KG1 (cell line): ENCODE data around the gene TRERF1.
"Not testable (repeated sequence)": the region's sequence is repeated elsewhere in the genome, so short reads cannot be mapped to it uniquely, and the experiment has no call there.

ENCODE experiments used
- DNase-seq: peaks from one replicate; lab custom pipeline; 2025; lab: John Stamatoyannopoulos, UW

The TRERF1 gene

DNA sequence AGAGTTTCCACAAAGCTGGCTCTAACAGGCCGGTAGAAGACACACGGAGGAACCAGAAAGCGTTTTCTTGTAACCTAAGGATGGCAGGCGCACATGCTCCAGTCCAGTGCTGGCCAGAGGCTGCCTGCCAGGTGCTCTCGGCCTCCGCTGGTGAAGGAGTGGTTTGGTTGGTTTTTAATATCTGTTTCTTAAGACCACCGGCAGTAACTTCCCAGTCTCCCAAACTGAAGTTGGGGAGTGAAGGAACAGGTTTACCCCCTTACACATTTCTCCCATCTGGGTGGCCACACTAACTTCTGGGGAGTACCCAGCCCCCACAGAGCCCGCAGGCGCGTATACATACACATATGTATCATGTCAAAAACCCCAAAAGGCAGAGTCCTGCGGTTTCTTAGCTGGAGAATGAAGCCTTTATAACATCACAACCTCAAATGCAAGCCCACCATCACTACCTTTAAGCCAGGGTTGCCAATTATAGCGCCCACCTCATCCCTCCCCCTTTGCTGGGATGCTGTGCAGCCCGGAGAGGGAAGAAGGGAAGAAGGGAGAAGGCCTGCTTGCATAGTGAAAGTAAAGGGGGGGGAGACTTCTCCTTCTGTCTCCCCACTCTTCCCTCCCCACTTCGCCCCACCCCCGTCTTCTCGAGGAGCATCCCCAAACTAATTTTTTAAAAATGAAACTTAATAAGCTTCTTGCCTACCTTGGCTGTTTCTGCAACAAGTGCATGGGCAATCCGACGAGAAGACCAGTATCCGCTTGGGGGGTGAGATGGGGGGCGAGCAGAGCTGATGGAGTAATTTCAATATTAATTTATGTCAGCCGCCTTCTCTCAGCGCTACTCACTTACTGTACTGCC is 1.0 kb downstream of the TRERF1 start:
- DNase-seq = no peak

DNA sequence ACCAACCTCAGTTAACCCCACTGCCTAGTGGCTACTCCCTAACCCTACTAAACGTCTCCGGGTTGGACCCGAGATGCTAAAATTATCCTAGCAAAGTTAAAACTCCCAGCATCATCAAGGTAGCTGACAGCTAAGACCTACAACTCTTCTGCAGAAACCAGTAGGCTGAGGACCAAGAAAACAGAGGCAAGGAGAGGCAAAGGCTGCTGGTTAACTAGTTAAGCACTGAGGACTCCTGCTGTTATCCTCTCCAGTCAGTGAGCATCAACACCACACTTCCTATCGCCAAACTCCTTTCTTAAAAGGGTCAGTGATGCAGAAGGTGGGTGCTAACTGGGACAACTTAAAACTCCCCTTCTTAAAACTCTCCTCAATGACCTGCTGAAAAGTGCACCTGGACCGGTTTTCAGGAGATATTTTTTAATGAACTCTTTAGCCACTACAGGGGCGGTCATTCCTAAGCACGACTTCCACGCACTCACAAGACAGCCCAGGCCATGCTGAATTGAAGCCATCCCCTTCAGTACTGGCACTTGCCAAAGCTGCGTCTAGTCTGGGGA is 1.7 kb downstream of the TRERF1 start:
- no peak for DNase-seq

DNA sequence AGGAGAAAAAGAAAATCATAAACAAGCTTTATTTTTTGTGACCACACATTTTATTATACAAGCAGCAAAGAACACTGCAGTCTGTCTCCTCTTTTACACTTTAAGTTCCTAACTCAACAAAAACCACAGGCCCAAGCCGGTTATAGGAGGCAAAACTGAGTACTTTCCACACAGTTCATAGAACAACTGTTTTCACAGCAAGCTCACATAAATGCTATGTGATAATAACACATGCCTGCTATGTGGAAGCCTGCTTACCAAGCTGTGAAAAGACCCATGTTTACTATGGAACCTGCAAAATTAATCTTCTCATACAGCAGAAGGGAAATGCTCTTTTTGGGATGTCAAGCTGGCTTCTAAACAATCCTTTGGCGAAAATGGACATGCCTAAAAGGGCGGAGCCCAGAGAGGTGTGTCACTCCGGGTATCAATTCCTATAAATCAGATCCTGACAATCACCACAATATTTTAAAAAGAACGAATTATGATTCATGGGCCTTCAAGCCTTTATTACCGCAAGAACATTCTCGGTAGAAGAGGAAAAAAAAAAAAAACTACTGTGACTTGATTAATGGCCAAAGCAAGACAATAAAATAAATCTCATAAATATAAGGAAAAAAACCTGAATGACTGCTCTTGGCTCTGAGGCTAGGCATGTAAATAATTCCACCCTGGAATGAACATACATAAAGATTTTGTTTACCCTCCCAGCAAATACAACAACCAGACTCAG is 2.6 kb downstream of the TRERF1 start:
- no peak for DNase-seq

DNA sequence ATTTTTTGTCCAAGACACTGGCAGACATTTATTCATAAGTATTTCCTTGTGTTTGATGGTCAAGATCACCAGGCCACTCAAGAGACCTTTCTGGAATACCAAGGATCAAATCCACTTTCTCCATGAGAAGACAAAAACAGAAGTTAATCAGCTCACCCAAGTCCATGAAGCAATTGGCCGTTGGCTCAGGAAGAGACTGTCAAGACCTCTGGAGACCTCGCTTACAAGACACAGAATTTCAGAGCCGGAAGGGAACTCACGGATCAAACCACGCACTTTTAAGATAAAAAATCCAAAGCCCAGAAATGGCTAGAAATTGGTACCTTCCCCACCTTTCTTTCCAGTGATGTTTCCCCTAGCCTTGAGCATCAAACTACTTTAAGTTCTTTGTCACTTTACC is 3.3 kb downstream of the TRERF1 start:
- DNase-seq = no peak

DNA sequence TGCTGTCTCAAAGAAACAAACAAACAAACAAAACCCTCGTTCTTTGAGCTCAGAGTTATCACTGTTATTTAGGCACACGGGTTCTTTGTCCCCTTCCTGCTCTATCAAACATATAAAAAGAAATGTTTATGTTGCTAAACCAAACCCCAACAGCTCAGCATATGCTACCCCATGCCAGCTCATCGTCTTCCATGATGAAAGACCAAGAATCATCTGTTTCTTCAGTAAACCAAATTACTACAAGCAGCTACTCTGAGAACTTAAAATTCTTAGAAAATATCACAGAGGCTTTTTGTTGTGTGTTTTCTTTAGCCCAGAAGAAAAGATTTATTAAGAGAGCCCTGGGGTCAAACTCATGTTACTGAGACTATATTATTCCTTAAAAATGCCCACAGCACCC is 4.7 kb downstream of the TRERF1 start:
- DNase-seq = no peak

DNA sequence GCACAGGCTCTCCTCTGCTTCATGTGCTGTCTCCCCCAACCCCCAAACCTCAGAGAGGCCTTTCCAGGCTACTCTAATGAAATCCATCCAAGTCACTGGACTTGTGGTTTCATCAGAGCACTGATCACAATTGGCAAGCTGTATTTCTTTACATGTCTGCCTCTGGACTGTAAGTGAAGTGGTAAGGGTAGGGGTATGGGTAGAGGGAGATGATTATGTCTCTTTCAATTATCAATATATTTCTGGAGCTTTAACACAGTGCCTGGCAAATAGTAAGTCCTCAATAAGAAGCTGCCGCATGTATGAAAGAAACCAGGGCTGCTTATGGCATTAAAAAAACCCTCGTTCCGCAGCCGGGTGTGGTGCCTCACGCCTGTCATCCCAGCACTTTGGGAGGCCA is 5.4 kb downstream of the TRERF1 start:
- DNase-seq = no peak

DNA sequence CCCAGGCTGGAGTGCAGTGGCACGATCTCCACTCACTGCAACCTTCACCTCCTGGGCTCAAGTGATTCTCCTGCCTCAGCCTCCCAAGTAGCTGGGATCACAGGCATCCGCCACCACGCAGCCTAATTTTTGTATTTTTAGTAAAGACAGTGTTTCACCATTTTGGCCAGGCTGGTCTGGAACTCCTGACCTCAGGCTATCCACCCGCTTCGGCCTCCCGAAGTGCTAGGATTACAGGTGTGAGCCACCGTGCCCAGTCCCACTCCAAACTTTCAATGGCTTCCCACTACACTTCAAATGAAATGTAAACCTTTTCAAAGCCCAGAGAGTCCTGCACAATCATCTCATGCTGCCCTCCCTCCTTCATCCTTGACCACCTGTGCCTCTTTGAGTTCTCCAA is 5.8 kb downstream of the TRERF1 start:
- not testable (repeated sequence) for DNase-seq

DNA sequence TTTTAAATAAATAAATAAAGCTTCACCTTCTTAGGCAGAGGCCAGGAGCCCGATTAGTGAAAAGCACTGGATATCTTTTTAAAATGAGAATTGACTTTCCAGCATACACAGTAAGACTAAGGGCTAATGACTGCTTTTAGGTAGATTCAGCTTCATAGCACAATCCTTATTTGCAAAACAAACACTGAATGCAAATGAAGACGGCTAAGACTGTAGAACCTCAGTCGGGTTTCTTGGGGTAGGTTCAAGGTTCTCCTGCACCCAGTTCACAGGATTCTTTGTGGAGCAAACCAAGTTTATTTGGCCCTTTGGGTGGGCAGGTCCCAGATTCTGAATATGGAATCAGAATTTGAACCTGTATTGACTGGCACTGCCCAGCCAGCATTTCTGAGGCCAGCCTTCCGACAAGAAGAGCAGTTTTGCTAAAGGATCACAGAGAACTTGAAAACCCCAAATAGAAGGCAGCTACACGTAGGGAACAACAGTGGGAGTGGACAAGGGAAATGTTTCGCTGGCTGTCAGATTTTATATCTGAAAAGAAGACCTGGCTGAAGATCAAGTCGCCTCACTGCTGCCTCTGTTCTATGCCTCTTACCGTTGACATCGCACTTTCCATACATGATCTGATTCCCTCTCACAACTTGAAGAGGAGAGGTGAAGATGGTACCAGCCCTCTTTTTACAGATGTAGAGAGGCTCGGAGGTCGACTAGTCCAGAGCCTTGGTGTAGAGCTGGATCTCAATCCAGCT is 8.2 kb downstream of the TRERF1 start:
- no peak for DNase-seq

DNA sequence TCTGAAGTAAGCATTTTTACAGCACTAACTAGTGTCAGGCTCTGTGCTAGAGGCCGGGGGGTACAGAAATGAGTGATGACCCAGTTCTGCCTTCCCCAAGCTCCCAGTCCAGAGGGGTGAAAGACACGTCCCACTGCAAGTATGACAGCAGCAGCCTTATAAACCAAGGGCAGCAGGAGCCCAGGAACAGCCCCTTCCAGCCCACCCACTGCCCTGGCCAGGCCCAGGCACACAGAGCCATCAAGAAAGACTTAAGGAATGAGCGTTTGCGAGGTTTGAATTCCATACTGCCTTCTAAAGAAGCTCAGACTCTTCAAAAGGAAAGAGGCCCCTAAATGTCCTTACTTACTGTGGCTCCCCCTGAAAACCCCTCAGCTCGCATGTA is 10.0 kb downstream of the TRERF1 start:
- DNase-seq = no peak

DNA sequence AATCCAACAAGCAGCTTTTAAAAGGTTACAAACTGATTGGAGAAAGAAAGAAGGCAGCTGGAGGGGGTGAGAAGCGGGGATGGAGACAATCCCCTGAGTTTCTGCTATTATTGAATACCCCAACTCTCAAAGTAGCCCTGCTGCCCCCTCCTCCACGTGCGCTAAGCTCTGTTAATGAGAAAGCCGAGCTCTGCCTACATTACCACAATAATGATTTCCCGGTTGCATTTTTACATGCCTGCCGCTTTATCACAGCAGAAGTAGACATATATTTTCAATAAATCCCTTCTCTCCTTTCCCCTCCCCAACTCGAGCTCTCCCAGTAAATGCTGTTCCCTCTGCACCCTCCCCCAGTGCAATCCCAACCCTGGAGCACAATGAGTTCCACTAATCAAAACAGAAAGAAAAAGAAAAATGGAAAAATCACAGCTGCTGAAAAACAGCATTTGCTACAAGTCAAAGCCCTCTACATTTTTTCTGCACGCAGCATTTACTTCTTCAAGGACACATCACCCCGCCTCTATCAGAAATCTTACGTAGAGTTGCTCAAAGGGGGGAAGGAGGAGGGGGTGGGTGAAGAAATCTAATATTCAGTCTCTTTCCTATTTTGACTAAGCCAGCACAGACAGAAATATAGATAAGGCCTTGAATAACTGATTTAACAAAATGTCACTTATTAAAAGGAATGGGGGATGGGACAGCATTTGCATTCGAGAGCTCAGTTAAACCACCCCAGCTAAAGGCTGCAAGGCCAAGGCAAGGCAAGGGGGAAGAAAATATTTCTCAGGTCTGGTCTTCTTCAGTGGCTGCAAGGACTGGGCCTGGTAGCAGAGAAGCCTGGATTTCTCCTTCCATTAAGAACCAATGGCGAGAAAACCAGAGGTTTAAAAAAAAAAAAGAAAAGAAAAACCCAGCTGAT is 10.7 kb downstream of the TRERF1 start:
- DNase-seq = no peak

DNA sequence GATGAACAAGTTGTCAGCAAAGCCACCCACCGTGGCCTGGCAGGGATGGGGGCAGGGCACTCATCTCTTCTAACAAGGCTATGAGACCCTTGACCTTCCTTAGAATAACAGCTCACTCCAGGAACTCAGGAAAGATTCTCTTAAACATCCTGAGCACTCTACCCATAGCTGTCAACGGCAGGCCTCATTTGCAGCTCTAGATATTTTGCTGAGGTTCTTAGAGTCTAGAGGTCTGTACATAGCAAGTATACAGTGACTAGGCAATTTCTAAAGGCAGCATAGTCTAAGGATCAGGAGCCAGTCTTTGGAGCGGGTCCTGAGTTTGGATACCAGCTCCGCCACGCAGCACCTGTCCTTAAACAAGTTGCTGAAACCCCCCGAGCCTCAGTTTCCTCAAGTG is 11.7 kb downstream of the TRERF1 start:
- DNase-seq = no peak

DNA sequence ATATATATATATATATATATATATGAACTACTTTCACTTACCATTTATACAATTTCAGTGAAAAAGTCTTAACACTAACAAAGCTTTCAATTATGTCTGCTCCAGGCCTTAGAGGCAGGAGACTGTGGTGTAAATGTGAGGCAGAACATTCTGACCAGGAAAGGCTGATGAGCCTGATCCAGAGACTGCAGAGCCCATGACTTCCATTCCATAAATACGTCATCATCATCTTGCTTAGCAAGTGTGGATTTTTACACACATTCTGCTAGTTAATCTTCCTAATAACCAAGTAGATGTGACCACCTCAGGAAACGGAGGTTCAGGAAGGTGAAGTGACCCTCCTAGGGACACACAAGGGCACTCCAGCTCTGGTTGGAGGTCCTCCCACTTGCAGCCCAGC is 14.9 kb downstream of the TRERF1 start:
- DNase-seq = no peak

DNA sequence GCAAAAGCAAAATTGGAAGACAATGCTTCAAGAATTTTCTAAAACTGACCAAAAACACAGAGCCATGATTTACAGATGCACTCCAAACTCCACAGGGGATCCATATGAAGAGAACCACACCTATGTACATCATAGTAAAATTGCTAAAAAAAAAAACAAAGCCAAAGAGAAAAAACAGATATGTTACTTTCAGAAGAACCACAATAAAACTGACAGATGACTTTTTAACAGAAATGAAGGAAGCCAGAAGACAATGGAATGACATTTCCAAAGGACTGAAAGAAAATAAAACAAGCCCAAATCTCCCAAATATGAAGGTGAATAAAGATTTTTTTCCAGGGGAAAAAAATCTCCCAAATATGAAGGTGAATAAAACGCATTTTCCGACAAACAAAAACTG is 17.5 kb downstream of the TRERF1 start:
- no peak for DNase-seq

DNA sequence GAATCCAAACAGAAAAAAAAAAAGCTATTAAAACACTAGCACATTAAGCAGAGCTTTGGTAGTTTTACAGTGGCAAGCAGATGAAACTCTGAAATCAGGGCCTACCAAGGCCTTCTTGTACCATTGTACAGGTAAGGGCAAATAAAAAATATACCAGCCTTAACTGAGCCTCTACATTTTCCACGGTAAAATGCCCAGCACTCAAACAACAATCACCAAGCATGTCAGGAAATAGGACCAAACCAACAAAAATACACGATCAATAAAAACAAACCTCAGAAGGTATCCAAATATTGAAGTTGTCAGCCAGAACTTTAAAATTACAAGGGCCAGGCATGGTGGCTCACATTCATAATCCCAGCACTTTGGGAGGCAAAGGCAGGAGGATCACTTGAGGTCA is 18.3 kb downstream of the TRERF1 start:
- DNase-seq = no peak

DNA sequence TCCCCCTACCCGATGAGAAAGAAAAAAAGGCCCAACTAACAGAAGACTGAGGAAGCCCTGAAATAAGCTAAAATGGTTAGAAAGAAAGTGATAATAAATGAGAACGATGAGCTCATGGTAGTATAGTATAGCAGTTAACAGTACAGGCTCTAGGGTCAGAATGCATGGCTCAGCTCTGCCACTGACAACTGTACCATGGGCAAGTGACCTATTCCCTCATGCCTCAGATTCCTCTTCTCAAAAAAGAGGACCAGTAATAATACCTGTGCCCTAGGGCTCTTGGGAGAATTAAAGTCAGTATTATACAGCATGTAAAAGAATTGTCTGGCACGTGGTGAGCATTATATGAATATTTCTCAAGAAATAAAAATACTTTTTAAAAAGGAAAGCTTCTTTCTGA is 19.8 kb downstream of the TRERF1 start:
- DNase-seq = no peak

DNA sequence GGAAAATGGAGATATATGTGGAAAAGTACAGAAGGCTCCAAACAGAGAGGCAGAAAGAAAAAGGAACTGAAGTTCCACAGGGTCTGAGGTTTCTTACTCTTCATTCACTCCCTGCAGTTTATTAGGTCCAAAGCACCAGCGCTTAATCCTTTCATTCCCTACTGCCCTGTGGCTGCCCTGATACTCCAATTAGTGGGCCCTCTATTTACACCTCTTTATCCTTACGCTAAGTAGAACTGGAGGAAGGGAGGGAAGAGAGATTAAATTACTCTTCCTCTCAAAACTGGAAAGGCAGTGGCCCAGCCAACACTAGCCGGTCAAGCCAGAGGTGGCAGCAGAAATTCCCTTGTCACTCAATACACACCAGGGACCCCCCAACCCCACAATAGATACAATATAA is 20.4 kb downstream of the TRERF1 start:
- no peak for DNase-seq

DNA sequence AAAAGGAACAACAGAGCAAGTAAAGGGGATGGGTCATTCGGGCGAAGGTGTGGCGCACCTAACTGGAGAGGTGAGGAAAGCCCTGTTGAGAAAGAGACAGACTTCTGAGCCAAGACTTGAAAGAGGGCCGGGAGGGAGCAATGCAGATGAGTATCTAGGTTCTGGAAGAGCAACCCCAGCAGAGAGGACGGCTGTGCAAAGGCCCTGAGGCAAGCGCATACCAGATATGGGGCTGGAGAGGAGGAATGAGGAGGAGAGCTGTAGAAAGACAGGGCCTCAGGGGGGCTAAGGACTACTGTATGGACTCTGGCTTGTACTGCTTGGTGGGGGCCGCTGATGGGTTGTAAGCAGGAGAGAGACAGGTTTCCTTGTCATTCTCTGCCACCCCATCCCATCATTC is 21.9 kb downstream of the TRERF1 start:
- no peak for DNase-seq

DNA sequence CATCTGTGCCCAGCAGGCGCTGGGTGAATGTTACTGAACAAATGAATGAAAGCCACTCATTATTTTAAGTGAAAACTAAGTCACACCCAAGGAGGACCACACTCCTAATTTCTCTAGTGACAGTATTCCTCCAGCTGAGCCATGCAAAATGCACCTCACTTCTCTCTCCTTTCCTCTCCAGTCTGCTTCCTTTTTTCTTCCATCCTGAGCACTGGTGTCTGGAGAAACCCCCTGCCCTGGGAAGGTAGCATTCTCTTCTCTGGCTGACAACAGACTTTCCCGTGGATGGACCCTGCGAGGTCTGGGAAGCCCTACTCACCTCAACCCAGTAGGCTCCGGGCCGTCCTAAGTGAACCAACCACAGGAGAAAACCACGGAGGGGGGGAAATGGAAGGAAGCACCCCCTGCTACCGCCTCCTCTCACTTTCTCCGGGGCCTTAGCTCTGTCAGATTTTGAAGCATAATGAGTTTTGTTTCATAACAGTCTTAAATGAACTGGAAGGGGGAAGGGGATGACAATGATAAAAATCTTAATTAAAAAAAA is 22.6 kb downstream of the TRERF1 start:
- no peak for DNase-seq

DNA sequence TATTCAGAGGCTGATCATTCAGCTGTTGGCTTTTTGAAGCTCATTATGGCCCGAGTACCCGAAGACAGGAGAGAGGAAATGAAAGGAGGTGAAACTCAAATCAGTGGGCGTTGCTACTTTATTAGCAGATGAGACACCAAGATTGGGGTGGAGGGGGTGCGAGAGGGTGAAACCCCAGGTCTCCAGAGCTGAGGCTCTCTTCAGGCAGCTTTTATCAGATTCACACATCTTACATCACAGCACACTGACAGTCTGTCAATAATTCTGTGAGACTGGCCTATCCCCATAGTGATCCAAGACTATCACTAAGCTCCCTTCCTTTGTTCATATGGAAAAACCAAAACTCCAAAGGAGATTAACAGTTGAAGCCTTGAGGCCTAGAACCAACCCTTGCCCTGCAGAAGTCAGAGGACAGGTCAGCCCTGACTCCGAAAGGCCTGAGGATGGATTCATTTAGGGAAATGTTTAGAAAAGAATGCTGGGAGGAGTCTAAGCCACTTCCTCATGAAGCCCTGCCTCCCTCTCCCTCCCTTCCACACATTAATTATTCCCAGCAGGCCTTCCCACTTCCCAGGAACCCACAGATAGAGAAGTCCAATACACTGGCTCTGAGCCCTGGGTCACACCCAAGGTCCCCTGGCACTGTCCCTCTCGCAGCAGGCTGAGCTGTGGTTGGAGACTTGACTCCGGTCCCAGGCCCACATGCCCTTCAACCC is 23.2 kb downstream of the TRERF1 start:
- DNase-seq = no peak

DNA sequence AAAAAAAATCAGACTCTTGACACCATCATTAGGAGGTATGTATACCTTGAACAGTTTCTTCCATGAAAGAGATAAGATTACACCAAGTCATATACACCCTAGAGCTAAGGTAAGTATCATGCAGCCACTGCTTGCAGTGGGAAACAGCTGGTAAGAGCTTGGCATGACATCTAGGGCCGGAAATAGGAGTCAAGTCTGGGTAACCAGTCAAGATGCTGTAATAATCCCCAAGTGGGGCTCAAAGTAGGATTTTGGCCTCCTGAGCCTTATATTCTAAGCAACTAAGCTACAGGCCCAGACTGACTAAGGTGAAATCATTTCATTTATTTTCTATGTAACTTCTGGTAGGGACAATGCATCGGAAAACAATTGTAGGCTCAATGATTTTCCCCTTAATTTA is 23.9 kb downstream of the TRERF1 start:
- no peak for DNase-seq

DNA sequence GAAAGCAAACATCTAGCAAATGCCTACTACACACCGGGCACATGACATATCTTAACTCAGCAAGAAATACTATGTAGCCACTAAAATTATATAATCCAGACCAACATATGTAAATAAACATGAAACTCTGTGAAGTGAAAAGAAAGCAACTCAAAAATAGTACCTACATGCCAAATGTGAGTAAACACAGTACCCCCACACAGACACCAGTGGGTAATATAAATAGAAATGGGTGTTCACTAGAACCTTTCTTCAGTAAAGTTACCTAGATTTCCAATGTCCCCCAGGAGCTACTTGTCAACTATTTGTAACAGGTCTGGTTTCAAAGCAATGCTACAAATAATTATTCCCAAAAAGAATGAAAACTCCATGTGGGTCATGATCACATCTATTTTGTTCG is 25.5 kb downstream of the TRERF1 start:
- no peak for DNase-seq
